K562 (cell line): ENCODE results near the gene NUPR1. TPM values are rescaled to one million over a fixed set of nuclear protein-coding genes. Genes with fewer than 3 reads are reported as not detected.

Source experiments
- CBFB ChIP-seq: sonication (generic); formaldehyde crosslinking; IDR thresholded peaks from 2 replicates; pipeline ENCODE4 v1.4.0; 2020; ENCODE audit warnings: mild to moderate bottlenecking, missing genetic modification reagents
- COPS2 ChIP-seq: fragments of 450-650 bp; conservative IDR thresholded peaks from 2 replicates; pipeline ENCODE4 v1.6.1; 2016; ENCODE audit warnings: mild to moderate bottlenecking, moderate library complexity
- CREB5 ChIP-seq: fragments of 250-450 bp; sonication (Bioruptor Pico); IDR thresholded peaks from 2 replicates; pipeline ENCODE4 v1.5.0; 2020; ENCODE audit warnings: mild to moderate bottlenecking
- FOXA3 ChIP-seq, 2 experiments: fragments of 450-650 bp in 1 of 2; sonication (generic) in 1 of 2; formaldehyde crosslinking; IDR thresholded peaks in 1 of 2; conservative IDR thresholded peaks in 1 of 2; 2 replicates each; pipeline versions ENCODE4 v1.4.0 to v1.8.0; 2020 to 2022; ENCODE audit warnings: mild to moderate bottlenecking in 2 of 2, missing genetic modification reagents in 1 of 2
- HCFC1 ChIP-seq: IDR thresholded peaks from 2 replicates; pipeline ENCODE4 v1.6.1; 2012; ENCODE audit warnings: low read depth, low read length, improper control_type of control experiment
- HDAC3 ChIP-seq: fragments of 450-650 bp; IDR thresholded peaks from 2 replicates; pipeline ENCODE4 v1.6.1; 2018; ENCODE audit warnings: borderline replicate concordance, mild to moderate bottlenecking, moderate library complexity; ENCODE audit not compliant: partially characterized antibody
- HMG20B ChIP-seq: fragments of 250-450 bp; sonication (Bioruptor Pico); IDR thresholded peaks from 2 replicates; pipeline ENCODE4 v1.5.0; 2021; ENCODE audit warnings: mild to moderate bottlenecking
- MBD2 ChIP-seq: sonication (generic); IDR thresholded peaks from 2 replicates; pipeline ENCODE4 v1.6.1; 2016; ENCODE audit warnings: low read depth, borderline replicate concordance
- MECOM ChIP-seq: fragments of 250-450 bp; sonication (Bioruptor Pico); IDR thresholded peaks from 2 replicates; pipeline ENCODE4 v1.8.0; 2022; ENCODE audit warnings: inconsistent platforms
- NR2C1 ChIP-seq, 2 experiments: fragments of 450-650 bp; IDR thresholded peaks; 2 replicates each; pipeline ENCODE4 v1.6.1; 2017; ENCODE audit warnings: mild to moderate bottlenecking in 2 of 2, antibody characterized with exemption in 1 of 2, inconsistent platforms in 1 of 2, missing compliant biosample characterization in 1 of 2, missing genetic modification characterization in 1 of 2
- NR2C2 ChIP-seq, 2 experiments: fragments of 200-800 bp in 1 of 2; sonication (Bioruptor generic) in 1 of 2; sonication (generic) in 1 of 2; formaldehyde crosslinking in 1 of 2; IDR thresholded peaks; 2 replicates each; pipeline versions ENCODE4 v1.6.1 to v1.8.0; 2016 to 2022; ENCODE audit warnings: mild to moderate bottlenecking in 1 of 2, missing compliant biosample characterization in 1 of 2, missing genetic modification characterization in 1 of 2, missing genetic modification reagents in 1 of 2
- POLR2G ChIP-seq: fragments of 200-400 bp; formaldehyde crosslinking; IDR thresholded peaks from 2 replicates; pipeline ENCODE4 v1.6.1; 2017; ENCODE audit warnings: low read depth, mild to moderate bottlenecking, antibody characterized with exemption, low read length, moderate library complexity
- SNAPC5 ChIP-seq: fragments of 250-450 bp; sonication (Bioruptor Pico); IDR thresholded peaks from 2 replicates; pipeline ENCODE4 v1.8.0; 2021; ENCODE audit warnings: moderate library complexity, mild to moderate bottlenecking, inconsistent platforms
- TEAD4 ChIP-seq, 2 experiments: sonication (generic) in 1 of 2; formaldehyde crosslinking in 1 of 2; IDR thresholded peaks; 2 replicates each; pipeline versions ENCODE4 v1.6.1 to v1.8.0; 2012 to 2022; ENCODE audit warnings: borderline replicate concordance in 1 of 2, inconsistent platforms in 1 of 2, low read length in 1 of 2, mild to moderate bottlenecking in 1 of 2, missing genetic modification reagents in 1 of 2
- THAP7 ChIP-seq: fragments of 250-450 bp; sonication (Bioruptor Pico); IDR thresholded peaks from 2 replicates; pipeline ENCODE4 v1.5.0; 2021
- ZNF347 ChIP-seq: fragments of 450-650 bp; formaldehyde crosslinking; IDR thresholded peaks from 2 replicates; pipeline ENCODE4 v1.4.0; 2020; ENCODE audit warnings: low read depth, mild to moderate bottlenecking, moderate library complexity
- polyA plus RNA-seq, 8 experiments: library from polyadenylated mRNA; depleted of rRNA in 4 of 8; stranded (reverse) in 5 of 8; unstranded in 3 of 8; fragments of >200 nt; fragmentation: Nextera tagmentation in 2 of 8; fragmentation: Illumina TruSeq in 1 of 8; extraction: Ambion mirVana in 2 of 8; extraction: Trizol in 1 of 8; gene quantifications; 2 replicates each; pipeline versions ENCODE4 v1.2.1 to v1.2.3, GENCODE V29; 2011 to 2014; ENCODE audit warnings: inconsistent platforms in 1 of 8, missing spikeins in 1 of 8
- total RNA-seq, 7 experiments: library from RNA; depleted of rRNA in 6 of 7; stranded (reverse); fragments of >200 nt in 6 of 7; fragmentation: Illumina TruSeq in 2 of 7; extraction: Trizol in 2 of 7; gene quantifications; 2 replicates each; pipeline versions ENCODE4 v1.2.1 to v1.2.3, GENCODE V29; 2011 to 2021; ENCODE audit warnings: low replicate concordance in 1 of 7
- TF ChIP-seq, protein P1 (sequence below): fragments of 250-450 bp; sonication (Bioruptor Pico); IDR thresholded peaks from 2 replicates; pipeline ENCODE4 v1.4.0; 2020; ENCODE audit warnings: mild to moderate bottlenecking, moderate library complexity
- TF ChIP-seq, protein P2 (sequence below): conservative IDR thresholded peaks from 2 replicates; pipeline ENCODE4 v1.6.1; 2011; ENCODE audit warnings: low read depth, mild to moderate bottlenecking, low read length; ENCODE audit not compliant: control insufficient read depth

Gene NUPR1
- total and polyA plus RNA-seq, 9 of the 15 experiments (the other 6 are each of a cell fraction or from before 2014, with no cell fraction given) = 0.07 to 1.5 (median 0.27) TPM

- no peak for TF ChIP-seq TEAD4 (IDR thresholded peaks at IDR 0.05; ENCODE audit: low read length)
- TF ChIP-seq TEAD4 (CRISPR knock-in tag; IDR thresholded peaks at IDR 0.05; ENCODE audit: borderline replicate concordance) = 0 out of 2 replicates have a peak, but pooled peaks have one; percentile 23
- TF ChIP-seq ZNF347 = no peak
- no peak for TF ChIP-seq CREB5 (CRISPR knock-in tag)
- TF ChIP-seq FOXA3 (CRISPR knock-in tag; conservative IDR thresholded peaks at IDR 0.05 in 1 of 2, IDR thresholded peaks at IDR 0.05 in 1 of 2) = no peak
- TF ChIP-seq HDAC3 = no peak
- TF ChIP-seq MBD2 = no peak
- TF ChIP-seq HMG20B (CRISPR knock-in tag) = no peak
- no peak for TF ChIP-seq SNAPC5
- peak; percentile 68; the same call in 1 of the 2 replicates for TF ChIP-seq MECOM (CRISPR knock-in tag)
- TF ChIP-seq NR2C2 (CRISPR knock-in tag; IDR thresholded peaks at IDR 0.05) = peak; percentile 71
- no peak; the same call in 1 of the 2 replicates for TF ChIP-seq NR2C2 (tag; IDR thresholded peaks at IDR 0.05)
- peak; percentile 64 for TF ChIP-seq NR2C1 (IDR thresholded peaks at IDR 0.05)
- peak; percentile 72 for TF ChIP-seq NR2C1 (tag; IDR thresholded peaks at IDR 0.05)
- TF ChIP-seq, protein P1, sequence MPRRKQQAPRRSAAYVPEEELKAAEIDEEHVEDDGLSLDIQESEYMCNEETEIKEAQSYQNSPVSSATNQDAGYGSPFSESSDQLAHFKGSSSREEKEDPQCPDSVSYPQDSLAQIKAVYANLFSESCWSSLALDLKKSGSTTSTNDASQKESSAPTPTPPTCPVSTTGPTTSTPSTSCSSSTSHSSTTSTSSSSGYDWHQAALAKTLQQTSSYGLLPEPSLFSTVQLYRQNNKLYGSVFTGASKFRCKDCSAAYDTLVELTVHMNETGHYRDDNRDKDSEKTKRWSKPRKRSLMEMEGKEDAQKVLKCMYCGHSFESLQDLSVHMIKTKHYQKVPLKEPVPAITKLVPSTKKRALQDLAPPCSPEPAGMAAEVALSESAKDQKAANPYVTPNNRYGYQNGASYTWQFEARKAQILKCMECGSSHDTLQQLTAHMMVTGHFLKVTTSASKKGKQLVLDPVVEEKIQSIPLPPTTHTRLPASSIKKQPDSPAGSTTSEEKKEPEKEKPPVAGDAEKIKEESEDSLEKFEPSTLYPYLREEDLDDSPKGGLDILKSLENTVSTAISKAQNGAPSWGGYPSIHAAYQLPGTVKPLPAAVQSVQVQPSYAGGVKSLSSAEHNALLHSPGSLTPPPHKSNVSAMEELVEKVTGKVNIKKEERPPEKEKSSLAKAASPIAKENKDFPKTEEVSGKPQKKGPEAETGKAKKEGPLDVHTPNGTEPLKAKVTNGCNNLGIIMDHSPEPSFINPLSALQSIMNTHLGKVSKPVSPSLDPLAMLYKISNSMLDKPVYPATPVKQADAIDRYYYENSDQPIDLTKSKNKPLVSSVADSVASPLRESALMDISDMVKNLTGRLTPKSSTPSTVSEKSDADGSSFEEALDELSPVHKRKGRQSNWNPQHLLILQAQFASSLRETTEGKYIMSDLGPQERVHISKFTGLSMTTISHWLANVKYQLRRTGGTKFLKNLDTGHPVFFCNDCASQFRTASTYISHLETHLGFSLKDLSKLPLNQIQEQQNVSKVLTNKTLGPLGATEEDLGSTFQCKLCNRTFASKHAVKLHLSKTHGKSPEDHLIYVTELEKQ (CRISPR knock-in tag) = no peak
- peak; percentile 70; the same call in 1 of the 2 replicates for TF ChIP-seq CBFB (CRISPR knock-in tag)
- peak; percentile 45 for TF ChIP-seq HCFC1
- peak; percentile 79 for TF ChIP-seq POLR2G
- TF ChIP-seq THAP7 (CRISPR knock-in tag) = peak; percentile 48; the same call in 1 of the 2 replicates
- TF ChIP-seq, protein P2, sequence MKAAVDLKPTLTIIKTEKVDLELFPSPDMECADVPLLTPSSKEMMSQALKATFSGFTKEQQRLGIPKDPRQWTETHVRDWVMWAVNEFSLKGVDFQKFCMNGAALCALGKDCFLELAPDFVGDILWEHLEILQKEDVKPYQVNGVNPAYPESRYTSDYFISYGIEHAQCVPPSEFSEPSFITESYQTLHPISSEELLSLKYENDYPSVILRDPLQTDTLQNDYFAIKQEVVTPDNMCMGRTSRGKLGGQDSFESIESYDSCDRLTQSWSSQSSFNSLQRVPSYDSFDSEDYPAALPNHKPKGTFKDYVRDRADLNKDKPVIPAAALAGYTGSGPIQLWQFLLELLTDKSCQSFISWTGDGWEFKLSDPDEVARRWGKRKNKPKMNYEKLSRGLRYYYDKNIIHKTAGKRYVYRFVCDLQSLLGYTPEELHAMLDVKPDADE = no peak
- no peak for TF ChIP-seq COPS2
Measured at GRCh38 chr16:28491230-28491969, 47.4 kb downstream of the NUPR1 start (continued).
